Kidney glomerular epithelial cell (primary cell): ENCODE results near the gene BEX3.
"Not testable (repeated sequence)": the region's sequence is repeated elsewhere in the genome, so short reads cannot be mapped to it uniquely, and the experiment has no call there.

Experiments used
- DNase-seq: peaks from one replicate; lab custom pipeline; 2025; lab: John Stamatoyannopoulos, UW

The BEX3 gene

DNA sequence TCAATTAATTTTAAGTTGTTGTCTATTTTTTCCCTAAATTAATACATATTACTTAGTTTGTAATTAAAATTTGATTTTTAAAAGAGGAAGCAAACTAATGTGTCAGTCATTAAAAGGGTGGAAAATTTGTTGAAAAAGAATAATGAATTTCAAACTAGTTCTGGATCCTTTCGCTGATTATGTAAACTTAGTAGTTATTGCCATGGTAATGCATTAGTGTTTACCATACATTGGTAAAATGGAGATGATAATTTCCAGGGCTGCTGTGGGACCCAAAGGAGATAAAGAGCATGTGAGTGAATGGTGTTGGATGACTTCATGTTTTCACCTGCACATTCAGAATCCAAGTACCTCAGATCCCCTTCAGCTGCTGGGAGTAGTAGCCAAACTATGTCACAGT is 6.5 kb downstream of the BEX3 start:
- no peak for DNase-seq

- DNase-seq: no peak
These were observed 8.3 kb downstream of the BEX3 start for GRCh38 chrX:103384672-103385071.

GRCh38 chrX:103385283-103385830 is 9.0 kb downstream of the BEX3 start:
- not testable (repeated sequence) for DNase-seq

DNA sequence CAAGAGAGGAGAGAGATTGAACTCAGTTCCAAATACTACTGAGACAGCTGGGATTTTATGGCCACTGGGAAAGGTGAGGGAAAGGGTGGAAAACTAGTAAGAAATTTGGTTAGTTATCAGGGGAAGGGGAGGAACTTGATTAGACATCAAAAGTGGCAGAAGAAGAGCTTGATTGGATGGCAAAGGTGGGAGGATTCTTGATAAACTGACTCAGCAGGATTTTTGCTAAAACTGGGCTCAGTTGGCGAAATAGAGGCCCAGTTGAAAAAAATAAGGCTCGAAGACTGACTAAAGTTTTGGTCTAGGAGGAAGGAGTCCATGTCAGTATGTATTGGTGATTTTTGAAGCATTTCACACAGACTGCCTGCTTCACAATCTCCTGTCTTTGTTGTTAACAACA is 10.0 kb downstream of the BEX3 start:
- DNase-seq: no peak

- DNase-seq: no peak
These were observed 17.1 kb downstream of the BEX3 start for GRCh38 chrX:103393487-103393886.

- DNase-seq: peak; percentile 12
These were observed 19.8 kb downstream of the BEX3 start for GRCh38 chrX:103396186-103396585.

DNA sequence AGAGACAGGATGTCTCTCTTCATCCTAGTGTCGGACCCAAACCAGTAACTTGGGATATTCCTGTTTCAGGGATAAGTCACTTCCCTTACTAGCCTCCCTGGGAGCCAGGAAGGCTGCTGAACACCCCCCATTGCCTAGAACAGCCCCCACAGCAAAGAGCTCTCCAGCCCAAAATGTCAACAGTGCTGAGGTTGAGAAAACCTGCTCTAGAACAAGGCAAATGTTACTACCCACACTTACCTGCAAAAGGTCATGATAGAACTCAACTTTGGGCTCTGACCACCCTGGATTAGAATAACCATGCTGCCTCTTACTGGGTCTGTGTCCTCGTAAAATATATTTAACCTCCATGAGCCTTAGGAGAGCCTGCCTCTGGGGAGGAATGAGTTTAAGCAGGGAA is 20.3 kb downstream of the BEX3 start:
- DNase-seq: no peak

DNA sequence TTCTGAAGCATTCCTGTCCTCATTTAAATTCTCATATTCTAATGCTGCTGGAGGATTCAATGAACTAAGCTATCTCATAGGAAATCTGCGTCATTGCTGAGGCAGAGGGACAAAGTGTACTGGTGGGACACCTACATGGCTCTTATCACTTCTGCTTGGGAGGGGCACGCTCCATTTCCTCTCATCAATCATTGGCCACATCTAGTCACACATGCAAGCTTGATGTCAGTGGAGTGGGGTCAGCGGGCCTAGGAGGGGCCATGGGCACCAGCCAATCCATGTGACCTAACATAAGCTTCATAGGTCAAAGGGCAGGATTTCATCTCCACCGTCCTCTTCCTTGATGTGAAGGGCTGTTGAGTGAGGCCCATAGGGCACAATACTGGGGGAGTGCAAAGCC is 21.4 kb downstream of the BEX3 start:
- no peak for DNase-seq

DNA sequence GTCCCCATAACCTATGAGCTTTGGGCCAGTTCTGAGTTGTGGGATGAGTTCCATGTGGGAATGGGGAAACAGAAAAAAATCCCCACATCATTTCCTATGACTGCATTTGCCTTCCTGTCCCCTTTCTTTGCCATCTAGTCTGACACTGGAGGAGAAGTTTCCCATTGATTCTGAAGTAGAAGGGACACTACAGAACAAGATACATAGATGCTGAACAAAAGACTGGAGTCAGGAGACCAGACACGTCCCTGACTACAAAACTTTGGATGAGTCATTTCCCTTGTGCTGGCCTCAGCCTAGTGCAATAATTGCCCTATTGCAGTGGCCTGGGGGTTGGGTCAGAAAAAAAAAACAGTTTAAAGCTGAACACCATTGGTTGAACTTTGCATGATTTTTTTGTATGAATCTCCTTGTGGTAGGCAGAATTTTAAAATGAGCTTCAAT is 22.1 kb downstream of the BEX3 start:
- peak; percentile 53 for DNase-seq

DNA sequence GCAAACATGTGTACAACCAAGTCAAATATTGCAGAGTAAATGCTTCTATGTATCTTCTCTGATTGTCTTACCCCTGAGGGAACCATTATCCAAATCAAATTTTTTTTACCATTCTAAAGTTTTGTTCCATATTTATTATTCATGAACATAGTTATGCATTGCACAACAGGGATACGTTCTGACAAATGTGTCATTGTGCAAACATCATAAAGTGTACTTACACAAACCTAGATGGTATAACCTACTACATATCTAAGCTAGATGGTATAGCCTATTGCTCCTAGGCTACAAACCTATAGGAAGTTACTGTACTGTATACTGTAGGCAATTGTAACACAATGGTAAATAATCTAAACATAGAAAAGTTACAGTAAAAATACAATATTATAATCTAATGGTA is 23.4 kb downstream of the BEX3 start:
- no peak for DNase-seq

- DNase-seq: peak; percentile 41
These were observed 24.6 kb downstream of the BEX3 start for GRCh38 chrX:103400931-103401330.

DNA sequence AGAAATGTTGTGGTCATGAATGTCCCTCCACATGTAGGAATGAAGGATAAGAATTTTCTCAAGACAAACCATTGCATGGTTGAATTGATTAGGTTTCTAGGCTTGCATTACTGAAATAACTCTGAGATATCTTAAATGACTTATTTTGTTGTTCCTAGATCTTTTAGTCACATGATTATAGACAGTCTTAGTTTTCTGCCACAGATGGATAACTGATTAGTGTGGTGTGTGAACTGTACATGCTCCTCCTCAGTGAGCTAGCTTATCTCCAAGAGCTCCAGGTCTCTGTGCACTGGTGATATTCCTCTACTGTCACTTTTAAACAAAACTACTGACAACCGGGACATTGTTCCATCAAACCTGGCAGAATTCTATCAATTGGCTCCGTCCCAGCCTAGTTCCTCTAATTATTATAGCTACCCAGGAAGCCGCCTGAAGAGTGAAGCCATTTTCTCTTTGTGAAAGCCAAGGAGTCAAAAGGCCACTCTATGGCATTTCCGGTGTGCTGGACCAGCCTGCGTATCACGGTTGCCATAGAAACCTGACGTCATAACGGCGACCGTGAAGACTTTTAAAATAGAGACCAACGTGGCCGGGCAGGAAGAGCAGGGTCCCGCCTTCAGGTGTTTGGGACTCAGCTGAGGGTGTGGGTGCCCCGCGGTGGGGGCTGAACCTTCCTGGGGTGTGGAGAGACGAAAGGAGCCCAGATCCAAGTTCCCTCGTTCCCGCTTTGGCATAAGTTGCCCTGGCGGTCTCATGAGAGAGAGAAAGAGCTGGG is 28.1 kb downstream of the BEX3 start:
- DNase-seq: peak; percentile 77

- no peak for DNase-seq
These were observed 28.6 kb downstream of the BEX3 start for GRCh38 chrX:103405009-103405333.

GRCh38 chrX:103406256-103406655 is 29.9 kb downstream of the BEX3 start:
- DNase-seq: no peak

GRCh38 chrX:103407776-103408175 is 31.4 kb downstream of the BEX3 start:
- DNase-seq: no peak

- DNase-seq: not testable (repeated sequence)
These were observed 35.4 kb downstream of the BEX3 start for GRCh38 chrX:103411721-103412120.

DNA sequence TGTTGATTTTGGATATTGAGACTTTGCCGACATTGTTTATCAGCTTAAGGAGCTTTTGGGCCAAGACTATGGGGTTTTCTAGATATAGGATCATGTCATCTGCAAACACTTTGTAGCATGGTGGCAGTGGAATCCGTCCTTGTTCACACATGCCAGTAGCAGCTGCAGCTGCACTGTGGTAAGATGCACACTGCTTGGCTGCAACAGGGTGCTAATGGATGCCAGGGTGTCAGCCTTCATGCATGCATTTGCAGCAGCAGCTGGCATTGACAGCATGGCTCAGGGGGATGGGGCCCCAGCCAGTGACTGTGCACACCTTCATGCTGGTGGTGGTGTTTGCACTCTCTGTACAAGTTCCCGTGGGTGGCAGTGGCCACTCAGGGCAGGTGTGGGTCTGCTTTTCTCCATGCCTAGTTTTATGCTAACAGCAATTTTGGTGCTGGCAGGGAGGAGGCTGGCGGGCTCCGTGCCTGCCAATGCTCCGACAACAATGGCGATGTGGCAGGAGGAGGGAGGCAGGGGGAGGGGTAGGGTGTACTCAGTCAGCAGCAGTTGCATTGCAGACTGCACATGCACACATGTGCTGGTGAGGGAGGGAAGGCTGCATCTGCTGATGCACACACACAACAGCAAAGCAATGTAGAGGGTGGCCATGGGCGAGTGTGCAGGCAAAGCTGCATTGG is 37.5 kb downstream of the BEX3 start:
- no peak for DNase-seq

- no peak for DNase-seq
These were observed 38.2 kb downstream of the BEX3 start for GRCh38 chrX:103414561-103414960.

DNA sequence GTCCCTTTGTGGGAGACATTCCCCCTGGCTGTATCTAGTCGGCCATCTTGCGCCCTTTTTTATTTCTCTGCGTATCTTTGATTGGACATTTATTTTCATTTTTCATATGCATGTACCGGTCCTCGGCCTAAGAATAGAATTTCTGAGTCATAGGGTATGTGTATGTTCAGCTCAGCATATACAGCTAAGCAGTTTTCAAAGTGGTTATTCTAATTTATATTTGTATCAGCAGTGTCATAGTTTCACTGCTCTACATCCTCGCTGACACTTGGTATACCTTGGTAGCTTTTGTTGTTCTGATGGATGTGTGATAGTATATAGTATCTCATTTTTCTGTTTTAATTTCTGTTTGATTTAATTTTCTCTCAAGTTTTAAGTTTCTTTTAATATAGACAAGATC is 38.7 kb downstream of the BEX3 start:
- DNase-seq: no peak

- no peak for DNase-seq
These were observed 39.2 kb downstream of the BEX3 start for GRCh38 chrX:103415528-103415927.

DNA sequence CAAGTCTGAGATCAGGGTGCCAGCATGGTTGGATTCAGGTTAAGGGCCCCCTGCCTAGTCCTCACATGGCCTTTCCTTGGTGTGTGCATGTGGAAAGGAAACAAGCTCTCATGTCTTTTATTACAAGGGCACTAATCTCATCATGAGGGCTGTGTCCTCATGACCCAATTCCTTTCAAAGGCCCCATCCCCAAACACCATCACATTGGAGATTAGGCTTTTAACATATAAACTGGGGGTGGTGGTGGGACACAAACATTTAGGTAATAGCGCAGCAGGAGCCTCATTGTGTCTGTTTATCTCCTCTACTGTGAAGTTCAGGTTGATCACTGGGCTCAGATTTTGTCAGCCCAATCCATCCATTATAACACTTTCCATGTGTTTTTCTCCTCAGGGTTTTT is 41.0 kb downstream of the BEX3 start:
- DNase-seq: no peak

DNA sequence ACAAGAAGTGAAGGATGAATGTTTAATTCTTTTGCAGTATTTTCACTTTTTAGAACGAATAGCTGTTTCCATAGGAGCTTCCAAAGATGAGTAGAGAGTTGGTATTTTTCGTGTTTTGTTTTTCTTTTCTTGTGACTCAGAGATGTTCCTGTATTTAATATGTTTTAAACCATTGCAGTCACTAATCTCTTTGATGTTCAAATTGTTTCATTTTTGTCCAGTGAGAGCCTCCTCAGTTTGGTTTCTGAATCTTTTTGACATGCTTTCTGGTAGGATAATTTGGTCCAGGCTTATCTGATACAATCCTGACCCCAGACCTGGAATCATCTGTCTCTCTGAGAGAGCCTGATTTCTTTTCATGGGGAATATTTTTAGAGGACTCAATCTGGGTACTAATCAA is 41.6 kb downstream of the BEX3 start:
- DNase-seq: no peak

DNA sequence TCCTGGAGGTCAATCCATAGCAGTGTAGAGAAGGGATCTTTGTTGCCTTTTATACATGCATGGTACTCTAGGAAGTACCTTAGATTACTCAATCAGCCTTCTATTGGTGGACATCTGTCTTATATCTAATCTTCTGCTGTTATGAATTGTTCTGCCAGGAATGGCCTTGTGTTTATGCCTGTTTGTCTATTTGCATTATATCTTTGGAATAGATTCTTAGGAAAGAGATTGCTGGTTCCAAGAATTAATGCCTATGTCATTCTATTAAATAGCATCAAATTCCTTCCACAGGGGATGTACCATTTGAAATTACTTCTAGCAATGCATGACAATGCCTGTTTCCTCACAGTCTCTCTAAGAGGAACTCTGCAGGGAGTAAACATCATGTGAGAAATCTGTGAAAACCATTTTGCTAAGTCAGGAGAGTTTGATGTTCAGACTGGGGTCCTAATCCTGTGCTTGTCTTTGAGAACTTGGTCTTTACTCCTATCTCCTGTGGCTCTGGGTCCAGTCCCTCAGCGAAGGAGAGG is 42.5 kb downstream of the BEX3 start:
- DNase-seq: no peak
